Neural progenitor cell (in vitro differentiated cells): ENCODE data around the gene TIAM1.

Experiments used
- CTCF ChIP-seq: fragments of 200-600 bp; sonication (generic); IDR thresholded peaks from 2 replicates; pipeline ENCODE4 v1.5.1; 2017; ENCODE audit warnings: antibody characterized with exemption, mild to moderate bottlenecking
- EZH2 ChIP-seq: fragments of 200-600 bp; sonication (generic); IDR thresholded peaks from 2 replicates; pipeline ENCODE4 v1.6.1; 2017; ENCODE audit warnings: antibody characterized with exemption, mild to moderate bottlenecking, moderate library complexity

GRCh38 chr21:31262728-31263127 is 81.3 kb downstream of the TIAM1 start:
- TF ChIP-seq CTCF (no peak), EZH2 (no peak)
